GM18502 (cell line): ENCODE data around the gene CXCL9.
"Not testable (repeated sequence)": the region's sequence is repeated elsewhere in the genome, so short reads cannot be mapped to it uniquely, and the experiment has no call there.

Experiments used
- ATAC-seq: cut with Tn5 transposase; IDR thresholded peaks from one replicate; pipeline ENCODE4 v1.9.1; 2021; ENCODE audit warnings: mild to moderate bottlenecking; ENCODE audit not compliant: unreplicated experiment, poor library complexity

CXCL9 gene

DNA sequence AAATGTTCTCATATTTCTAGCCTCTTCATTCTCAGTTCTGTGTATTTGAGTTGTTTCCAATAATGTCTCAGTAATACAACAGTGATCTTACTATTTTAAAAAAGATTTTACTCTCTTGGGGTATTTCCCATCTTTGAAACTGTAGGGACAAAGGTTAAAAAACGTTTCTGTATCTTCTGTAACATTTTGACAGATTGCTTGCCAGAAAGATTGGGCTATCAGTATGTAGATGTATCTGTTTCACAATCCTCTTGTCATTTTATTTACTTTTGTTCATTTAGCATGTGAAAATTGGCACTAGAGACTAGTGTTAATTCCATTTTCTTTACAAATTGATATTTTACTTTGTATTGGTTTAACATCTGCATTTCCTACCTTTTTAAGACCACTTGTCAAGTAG is 6.2 kb upstream of the CXCL9 start:
- no peak for ATAC-seq

DNA sequence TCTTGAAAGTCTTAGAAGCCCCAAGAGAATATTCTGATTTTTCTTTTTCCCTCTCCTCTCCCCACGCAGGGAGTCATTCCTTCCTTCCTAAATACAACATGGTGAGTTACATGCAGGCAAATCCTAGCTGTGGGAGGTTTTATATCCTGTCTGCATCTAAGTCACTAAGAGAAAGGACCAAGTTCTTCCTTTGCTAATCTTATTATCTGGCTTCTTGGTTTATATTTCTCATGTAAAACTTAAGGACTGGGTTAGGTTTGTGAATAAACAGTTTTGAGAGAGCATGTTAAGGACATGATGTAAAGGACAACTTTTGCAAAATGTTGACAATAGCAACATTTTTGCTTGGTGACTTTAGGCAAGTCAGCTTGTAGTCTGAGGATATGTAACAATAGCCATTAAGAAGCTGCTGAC is 5.1 kb upstream of the CXCL9 start:
- no peak for ATAC-seq

DNA sequence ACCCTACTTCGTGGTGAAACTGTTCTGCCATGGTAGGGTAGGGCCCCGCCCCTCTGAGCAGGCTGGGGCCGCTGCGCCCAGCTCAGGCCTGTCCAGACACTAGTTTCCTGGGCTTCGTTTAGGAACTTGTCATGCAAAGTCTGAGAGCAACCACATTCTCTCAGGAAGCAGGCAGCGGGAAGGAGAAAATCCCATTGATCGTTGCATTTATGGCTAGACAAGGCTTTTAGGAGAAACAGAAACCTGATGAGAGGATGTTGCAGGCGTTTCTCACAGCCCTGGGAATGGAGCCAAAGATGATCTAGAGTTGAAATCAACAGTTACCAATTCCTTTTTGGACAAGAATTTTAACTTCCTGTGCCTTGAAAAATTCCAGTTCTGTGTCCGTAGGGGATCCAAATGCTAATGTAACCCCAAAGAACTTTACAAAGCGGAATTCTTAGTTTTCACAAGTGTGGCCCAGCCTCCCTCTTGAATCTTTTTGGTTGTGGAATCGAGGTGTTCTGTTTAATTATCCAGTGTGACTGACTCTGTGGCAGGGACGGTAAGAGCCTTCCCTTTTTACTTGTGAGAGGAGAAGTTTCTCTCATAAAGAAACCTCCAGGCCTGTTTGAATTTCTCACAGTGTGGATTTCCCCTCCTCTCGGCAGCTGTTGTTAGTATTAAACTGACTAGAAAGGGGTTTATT is 4.5 kb upstream of the CXCL9 start:
- peak; percentile 65 for ATAC-seq

DNA sequence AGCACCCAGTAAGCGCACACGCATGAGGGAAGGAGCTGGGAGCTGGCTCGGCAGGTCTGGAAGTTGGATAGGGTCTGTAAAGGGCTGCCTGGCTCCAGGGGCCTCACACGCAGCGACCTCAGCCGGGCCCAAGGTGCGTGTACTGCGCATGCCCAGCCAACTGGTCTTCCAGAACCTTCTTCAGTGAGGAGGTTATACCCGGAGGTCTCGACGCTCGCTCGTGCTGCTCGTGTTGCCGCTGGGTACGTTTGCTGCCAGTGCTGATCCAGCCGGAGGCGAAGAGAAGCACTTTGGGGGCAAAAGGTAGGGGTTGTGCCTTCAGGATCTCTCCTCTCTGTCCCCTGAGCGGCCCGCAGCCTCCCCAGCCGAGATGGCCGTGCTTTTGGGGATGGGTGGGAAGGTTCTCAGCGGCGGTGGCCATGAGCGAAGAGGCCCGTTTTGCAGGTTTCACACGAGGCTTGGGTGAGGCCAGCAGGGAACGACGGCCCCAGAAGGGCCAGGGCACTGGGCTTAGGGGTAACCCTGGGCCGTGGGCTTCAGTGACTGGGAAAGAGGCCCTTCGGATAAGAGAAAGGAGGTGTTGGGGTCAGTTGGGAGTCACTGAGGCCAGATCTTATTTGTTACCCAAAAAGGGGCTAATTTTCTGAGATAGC is 3.8 kb upstream of the CXCL9 start:
- no peak for ATAC-seq

DNA sequence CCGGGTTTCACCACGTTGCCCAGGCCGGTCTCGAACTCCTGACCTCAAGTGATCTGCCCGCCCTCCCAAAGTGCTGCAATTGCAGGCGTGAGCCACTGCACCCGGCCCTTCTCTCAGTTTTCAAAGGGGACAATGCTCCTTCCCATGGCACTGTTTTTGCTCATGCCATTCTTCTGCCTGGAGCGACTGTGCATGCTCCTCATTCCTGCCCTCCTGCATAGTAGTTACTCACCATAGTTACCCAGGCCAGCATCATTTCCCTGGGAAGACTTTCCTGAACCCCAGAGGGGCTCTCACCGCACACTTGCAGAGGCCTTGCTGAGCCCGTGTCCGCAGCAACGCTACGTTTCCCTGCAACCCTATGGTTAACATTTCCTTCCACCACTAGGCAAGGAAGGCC is 3.3 kb upstream of the CXCL9 start:
- ATAC-seq = no peak

DNA sequence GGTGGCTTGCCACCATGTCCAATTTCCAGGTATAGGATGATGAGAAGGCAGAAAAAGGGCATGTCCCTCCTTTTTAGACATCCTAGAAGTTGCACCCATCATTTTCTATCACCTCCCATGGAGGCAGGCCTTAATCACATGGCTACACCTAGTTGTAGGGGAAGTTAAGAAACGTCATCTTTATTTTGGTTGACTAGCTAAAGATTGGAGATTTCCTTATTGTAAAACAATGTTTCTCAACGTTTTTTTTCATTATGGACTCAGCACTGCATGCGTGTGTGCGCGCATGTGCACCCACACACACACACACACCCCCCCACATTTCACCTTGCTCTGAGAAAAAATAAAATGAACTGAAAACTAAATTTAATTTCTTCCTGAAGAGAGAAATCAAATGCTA is 2.0 kb upstream of the CXCL9 start:
- ATAC-seq = no peak

DNA sequence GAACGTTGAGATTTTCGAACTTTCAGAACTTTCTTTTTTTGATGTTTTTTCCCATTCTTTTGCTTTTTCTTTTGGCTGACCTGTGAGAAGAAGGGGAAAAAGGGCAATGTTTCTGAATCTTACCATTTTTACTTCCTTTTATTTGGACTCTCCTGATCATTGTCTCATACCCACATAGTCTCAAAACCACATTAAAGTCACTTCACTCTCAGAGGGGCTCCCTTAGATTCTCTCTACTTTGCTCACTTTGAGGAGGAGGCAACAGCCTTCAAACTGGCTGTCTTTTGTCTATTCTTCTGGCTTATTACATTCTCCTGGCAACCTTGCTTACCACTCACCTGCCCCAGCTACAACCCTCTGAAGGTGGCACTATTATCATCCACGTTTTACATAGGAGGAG is 3.7 kb downstream of the CXCL9 start:
- no peak for ATAC-seq

DNA sequence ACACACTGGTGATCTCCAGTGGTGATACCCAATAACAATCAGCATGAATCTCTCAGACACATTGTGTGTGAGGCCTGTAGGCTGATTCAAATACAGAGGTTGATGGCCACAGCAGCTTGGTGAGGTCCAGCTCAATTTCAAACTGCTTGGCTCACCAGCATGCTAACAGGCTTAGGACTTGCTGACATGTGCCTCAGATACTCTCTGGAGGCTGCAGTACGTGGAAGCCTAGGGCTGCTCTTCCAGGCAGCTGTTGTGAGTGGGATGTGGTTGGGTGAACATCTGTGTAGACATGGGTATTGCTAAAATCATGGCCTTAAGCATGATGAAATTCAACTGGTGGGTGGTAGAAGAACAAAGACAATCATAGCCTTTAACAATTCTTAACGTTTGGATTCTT is 4.3 kb downstream of the CXCL9 start:
- no peak for ATAC-seq

DNA sequence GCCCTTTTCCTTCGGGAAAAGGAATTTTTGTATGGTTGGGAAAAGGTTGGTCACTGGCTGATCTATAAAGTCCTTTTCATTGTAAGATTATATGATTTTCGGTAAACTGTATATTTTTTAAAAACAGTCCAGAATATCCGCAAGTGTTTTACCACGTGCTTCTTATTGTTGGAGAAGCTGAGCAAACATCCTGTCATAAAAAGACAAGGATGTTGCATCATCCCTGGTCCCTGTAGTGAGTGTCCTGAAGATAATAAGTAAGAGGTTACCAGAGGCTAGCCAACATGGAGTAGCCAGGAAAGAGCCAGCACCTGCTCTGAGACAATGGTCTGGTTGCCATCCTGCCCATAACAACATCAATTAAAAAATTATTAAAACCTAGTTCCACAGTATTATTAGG is 5.1 kb downstream of the CXCL9 start:
- no peak for ATAC-seq

DNA sequence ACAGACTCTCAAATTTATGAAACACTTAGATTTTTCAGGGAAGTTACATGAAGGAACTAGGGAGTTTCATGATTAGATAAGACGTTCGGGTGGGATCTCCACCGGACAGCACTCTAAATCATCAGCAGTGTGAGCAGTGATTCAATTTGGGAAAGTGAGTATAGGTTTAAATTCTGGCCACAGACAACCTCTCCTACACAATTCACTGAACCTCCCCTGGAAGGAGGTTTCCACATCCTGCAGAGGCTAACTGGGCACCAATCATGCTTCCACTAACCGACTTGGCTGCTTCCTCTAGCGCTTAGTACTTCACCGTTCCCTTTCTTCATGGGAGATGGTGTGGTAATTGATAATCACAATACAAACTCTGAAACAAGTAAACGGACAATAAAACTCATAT is 5.6 kb downstream of the CXCL9 start:
- no peak for ATAC-seq

DNA sequence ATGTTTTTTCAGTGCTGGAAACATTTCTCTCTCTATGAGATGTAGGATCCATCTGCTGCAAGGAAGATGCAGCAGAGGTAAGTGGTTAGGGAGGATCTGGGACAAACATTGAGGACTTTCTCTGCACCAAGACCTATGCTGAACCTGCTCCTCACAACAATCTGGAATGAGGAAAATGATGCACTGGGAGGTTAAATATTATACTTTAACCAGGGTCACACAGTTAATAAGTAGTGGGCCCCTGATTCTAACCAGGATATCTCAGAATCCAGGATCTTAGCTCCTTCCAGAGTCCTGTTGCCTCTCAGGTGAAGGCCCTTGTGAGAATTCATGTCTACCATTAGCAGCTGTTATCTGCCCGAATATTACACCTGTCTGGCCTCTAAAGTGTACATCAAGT is 7.0 kb downstream of the CXCL9 start:
- no peak for ATAC-seq

DNA sequence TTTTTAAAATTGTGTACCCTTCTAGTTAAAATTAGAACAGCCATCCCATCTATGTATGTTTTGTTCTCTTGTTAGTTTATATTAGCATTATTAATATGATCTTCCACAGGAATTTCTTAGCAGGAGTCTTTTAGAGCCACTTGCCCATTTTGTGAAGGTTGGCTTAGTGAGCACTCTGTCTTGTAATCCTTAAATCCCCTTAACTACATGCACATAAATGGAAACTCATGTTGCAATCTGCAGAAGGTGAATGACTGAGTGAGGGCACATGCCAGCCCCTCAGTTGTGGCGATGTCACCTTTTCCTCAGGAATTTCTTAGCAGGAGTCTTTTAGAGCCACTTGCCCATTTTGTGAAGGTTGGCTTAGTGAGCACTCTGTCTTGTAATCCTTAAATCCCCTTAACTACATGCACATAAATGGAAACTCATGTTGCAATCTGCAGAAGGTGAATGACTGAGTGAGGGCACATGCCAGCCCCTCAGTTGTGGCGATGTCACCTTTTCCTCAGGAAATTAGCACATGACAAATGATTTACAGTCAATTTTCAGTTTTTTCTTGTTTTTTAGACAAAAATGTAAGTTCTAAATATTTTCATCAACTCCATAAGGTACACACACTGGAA is 8.7 kb downstream of the CXCL9 start:
- ATAC-seq = not testable (repeated sequence)

DNA sequence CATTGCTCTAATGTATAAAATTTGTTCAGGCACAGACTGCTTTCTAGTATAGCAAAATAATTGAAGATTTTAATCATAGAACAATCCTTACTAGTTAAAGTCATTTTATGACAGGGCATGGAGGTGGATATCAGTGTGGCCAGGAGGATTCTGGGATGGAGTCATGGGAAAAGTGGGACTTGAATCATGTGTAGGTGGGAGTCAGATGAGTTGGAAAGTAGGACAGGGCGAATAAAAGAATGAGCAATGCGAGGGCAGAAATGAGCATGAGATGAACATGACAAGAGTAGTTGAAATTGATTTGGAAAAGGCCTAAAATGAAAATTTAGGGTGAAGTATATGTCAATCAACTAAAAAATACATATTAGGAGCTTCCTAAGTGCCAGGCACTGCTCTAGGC is 9.4 kb downstream of the CXCL9 start:
- ATAC-seq = no peak

DNA sequence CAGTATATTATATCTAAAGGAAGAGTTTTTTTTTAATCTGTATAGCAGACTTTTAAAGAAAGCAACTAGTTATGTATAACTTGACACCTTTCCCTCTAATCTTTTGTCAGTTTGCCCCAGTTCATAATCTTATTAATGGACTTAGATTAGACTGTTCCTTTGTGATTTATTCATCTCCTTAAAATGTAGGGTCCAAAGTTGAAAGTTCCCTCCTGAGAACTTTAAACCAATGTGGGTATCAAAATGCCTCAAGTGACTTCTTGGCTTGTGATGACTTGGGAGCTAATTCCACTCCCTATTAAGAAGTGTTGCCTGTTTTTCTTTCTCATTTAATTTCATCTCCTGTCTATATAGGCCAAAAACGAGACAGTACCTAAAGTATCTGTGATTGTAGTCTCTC is 10.2 kb downstream of the CXCL9 start:
- no peak for ATAC-seq

DNA sequence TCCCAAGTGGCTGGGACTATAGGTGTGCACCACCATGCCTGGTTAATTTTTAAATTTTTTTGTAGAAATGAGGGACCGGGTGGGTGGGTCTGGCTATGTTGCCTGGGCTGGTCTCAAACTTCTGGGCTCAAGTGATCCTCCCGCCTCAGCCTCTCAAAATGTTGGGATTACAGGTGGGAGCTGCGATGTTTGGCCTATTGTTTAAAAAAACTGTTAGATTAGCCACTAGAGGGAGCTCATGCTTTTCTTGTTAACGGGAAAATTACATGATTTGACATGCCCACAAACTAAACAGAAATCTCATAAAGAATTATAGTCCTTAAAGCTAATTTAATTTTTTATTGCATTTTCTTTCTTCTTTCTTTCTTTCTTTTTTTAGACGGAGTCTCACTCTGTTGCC is 11.6 kb downstream of the CXCL9 start:
- no peak for ATAC-seq

DNA sequence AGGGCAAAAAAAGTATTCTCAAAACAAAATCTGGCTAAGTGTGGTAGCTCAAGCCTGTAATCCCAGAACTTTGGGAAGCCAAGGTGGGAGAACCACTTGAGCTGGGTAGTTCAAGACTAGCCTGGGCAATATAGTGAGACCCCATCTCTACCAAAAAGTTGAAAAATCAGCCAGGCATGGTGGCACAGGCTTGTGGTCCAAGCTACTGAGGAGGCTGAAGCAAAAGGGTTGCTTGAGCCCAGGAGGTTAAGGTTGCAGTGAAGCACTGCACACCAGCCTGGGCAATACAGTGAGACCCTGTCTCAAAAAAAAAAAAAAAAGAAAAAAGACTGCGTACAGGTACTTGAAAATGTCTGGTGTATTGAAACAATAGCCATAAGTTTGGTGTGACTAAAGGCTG is 14.8 kb downstream of the CXCL9 start:
- ATAC-seq = no peak

DNA sequence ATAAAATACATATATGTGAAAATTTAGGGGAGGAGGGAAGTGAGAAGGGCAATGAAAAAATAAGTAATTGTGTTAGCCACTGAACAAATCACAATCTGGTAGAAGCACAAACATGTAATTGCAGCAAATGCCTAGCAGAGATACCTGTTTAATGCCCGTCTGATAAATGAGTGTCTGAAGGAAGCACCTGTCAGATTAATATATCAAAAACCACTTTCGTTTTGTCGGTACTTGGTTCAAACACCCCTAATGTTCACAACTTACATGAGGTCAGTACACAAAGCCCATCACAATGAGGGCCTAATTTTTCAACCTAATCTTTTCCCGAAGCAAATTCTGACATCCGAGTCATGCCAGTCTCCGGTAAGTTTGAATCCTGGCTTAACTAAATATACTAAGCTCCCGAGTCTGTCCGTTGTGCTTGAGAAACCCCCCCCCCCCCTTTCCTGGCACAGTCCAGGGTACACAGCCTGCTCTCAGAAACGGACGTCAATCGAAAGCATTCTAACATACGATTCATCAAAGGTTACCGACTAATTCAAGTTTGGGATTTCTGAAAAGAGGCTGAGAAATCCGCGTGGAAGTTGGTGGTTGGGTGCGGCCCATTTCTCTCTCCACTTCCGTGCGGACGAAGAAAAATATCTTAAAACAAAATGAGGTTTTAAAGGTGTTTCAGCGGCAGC is 17.3 kb downstream of the CXCL9 start:
- no peak for ATAC-seq

DNA sequence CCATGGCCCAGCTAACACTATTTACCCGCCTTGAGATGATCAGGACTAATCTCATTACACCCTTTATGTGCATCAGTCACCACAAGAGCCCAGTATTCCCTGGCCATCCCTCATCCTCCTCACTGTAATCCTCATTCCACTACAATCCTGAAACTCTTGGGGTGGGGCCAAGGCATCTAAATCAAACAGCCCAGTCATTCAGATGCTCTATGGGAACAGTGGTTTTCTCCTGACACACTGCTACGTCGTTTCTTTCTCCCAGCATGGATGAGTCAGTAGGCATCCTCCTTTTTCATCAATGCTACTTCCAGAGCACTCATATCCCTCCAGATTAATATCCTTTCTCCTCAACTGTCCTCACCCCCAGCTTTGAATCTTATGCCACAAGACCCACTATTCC is 22.2 kb downstream of the CXCL9 start:
- no peak for ATAC-seq

DNA sequence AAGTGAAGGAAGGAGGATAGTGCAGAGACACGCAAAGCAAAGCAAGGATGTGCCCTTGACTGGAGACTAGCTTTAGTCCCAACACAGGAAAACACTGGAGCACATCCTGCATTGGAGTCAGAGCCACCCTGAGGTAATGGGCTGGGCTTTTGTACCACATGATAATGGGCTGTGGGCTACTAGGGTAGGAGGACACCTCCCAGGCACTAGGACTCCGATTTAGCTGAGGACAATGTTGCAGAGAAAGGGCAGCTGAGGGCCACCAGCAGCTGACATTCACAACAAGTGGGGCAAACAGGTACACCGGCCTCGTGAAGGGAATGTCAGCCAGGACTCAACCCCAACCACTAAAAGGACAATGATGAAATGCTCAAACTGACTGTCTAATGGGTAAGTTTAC is 26.7 kb downstream of the CXCL9 start:
- no peak for ATAC-seq

DNA sequence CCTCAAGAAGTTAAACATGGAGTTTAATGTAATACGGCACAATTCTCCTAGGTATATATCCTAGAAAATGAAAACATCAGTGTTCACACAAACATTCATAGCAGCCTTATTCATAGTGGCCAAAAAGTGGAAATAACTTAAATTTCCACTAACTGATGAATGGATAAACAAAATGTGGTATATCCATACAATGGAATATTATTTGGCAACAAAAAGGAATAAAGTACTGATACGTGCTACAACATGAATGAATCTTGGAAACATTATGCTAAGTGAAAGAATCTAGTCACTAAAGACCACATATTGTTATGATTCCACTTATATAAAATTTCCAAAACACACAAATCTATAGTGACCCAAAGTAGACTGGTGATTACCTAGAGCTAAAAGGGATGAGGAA is 31.1 kb downstream of the CXCL9 start:
- ATAC-seq = no peak

DNA sequence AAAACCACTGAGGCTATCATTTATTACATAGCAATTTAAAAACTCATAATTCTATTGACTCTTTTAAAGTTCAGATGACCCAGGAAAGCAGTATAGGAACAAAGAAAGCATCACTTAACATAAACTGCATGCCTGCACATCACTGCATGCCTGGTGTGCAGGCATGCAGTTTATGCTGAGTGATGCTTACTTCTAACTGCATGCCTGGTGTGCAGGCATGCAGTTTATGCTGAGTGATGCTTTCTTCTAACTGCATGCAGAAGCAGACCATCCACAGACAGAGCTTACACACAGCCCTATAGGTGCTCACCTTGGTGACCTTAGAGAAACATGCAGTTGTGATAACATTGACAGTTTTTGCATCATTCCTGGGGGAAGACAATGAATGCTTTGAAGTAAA is 33.5 kb downstream of the CXCL9 start:
- no peak for ATAC-seq
